GF-D8 (cell line): ENCODE results near the gene PLD4.
"Not testable (repeated sequence)": the region's sequence is repeated elsewhere in the genome, so short reads cannot be mapped to it uniquely, and the experiment has no call there.

Source experiments
- DNase-seq: peaks from one replicate; lab custom pipeline; 2025; lab: John Stamatoyannopoulos, UW

Gene PLD4

GRCh38 chr14:104885973-104886689 lies 38.5 kb upstream of the PLD4 start:
- DNase-seq, result no peak

DNA sequence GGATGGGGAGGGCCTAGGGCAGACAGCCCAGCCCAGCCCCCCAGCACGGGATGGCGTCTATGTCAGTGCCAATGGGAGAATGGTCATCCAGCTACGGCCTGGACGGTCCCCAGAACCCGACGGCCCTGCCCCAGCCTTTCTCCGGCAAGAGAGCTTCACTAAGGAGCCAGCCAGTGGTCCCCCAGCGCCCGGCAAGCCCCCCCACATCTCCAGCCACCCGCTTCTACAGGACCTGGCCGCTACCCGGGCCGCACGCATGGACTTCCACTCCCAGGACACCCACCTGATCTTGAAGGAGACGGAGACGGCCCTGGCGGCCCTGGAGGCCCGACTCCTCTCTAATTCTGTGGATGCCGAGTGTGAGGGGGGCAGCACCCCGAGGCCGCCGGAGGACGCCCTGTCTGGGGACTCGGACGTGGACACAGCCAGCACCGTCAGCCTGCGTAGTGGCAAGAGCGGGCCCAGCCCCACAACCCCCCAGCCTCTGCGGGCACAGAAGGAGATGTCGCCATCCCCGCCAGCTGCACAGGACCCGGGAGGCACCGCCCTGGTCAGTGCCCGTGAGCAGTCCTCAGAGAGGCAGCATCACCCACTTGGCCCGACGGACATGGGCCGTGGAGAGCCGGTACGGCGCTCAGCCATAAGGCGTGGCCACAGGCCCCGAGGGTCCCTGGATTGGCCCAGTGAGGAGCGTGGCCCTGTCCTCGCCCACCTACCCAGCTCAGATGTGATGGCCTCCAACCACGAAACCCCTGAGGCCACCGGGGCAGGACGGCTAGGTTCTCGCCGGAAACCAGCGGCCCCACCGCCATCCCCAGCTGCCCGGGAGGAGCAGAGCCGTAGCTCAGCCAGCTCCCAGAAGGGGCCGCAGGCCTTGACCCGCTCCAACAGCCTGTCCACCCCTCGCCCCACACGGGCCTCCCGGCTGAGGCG lies 37.7 kb upstream of the PLD4 start:
- no peak for DNase-seq

GRCh38 chr14:104887623-104888488 lies 36.8 kb upstream of the PLD4 start:
- no peak for DNase-seq

GRCh38 chr14:104888489-104889374 lies 35.9 kb upstream of the PLD4 start:
- DNase-seq, result no peak

GRCh38 chr14:104889375-104889757 lies 35.3 kb upstream of the PLD4 start:
- no peak for DNase-seq

DNA sequence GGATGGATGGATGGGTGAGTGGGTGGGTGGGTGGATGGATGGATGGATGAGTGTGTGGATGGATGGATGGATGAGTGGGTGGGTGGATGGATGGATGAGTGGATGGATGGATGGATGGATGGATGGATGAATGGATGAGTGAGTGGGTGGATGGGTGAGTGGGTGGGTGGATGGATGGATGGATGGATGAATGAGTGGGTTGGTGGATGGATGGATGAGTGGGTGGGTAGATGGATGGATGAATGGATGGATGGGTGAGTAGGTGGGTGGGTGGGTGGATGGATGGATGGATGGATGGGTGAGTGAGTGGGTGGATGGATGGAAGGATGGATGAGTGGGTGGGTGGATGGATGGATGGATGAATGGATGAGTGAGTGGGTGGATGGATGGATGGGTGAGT lies 34.4 kb upstream of the PLD4 start:
- DNase-seq, result not testable (repeated sequence)

GRCh38 chr14:104891121-104891551 lies 33.5 kb upstream of the PLD4 start:
- no peak for DNase-seq

- DNase-seq, result no peak
These were observed 32.8 kb upstream of the PLD4 start for GRCh38 chr14:104891664-104892530.

DNA sequence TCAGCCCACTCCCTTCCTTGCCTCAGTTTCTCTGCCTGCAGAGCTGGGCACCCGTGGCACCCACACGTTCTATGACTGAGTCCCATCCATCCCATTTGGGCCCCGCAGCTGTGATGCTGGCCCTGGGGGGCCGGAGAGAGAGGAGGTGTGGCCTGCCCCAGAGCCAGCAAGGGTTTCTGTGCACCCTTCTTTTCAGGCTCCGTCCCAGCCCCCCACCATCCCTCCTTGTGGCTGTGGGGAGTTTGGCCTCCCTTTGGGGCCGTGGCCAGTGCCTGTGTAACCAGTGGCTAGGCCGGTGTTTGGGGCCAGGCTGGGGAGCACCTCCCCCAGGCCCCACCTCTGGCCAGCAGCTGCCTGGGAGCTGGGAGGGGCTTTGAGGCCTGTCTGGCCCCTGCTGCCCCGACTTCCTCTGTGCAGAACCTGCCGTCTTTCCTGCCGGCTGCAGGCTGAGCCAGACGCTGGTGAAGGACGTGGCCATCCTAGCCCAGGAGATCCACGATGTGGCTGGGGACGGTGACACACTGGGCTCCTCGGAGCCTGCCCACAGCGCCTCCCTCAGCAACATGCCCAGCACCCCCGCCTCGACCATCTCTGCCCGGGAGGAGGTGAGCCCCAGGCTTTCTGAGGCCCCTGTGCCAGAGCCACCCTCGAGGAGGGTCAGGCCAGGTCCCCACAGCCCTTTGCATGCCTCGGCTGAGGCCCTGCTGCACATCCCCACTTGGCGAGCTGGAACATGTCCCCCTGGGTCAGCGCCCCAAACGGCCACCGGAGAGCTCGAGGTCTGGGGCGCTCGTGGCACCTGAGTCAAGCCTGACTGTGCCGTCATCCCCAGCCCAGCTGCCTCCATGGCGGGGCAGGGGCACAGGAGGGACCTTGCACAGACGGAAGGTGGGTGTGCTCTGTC lies 31.9 kb upstream of the PLD4 start:
- DNase-seq, result no peak

GRCh38 chr14:104893435-104894207 lies 31.1 kb upstream of the PLD4 start:
- DNase-seq, result no peak

DNA sequence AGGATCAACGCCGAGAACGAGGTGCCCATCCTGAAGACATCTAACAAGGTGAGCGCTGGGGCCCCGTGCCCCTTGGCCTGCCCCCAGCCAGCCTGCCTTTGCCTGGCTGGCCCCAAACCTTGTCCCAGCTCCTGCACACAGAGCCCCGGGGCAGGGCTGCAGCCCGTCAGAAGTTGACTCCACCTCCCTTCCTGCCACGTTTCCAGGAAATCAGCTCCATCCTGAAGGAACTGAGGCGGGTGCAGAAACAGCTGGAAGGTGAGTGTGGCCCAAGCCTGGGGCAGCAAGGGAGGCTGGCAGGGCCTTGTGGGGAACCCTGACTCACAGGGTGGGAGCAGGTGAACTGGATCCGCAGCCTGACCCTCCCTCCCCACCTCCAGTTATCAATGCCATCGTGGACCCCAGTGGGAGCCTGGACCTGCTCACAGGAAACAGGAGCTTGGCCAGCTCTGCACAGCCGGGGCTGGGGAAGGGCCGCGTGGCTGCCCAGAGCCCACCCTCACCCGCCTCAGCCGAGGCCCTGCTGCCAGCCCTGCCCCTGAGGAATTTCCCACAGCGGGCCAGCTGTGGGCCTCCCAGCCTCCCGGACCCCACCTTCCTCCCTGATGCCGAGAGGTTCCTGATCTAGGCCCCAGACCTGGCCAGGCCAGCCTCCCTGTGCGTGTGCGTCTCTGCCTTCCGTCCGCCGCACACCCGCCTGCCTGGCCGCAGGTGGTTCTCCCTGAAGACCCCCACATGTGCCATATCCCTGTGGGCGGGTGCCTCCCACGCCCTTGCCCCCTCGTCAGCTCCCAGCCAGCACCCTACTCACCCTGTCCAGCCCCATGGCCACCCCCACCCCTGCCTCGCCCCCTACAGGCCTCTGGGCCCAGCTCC lies 30.1 kb upstream of the PLD4 start:
- no peak for DNase-seq

DNA sequence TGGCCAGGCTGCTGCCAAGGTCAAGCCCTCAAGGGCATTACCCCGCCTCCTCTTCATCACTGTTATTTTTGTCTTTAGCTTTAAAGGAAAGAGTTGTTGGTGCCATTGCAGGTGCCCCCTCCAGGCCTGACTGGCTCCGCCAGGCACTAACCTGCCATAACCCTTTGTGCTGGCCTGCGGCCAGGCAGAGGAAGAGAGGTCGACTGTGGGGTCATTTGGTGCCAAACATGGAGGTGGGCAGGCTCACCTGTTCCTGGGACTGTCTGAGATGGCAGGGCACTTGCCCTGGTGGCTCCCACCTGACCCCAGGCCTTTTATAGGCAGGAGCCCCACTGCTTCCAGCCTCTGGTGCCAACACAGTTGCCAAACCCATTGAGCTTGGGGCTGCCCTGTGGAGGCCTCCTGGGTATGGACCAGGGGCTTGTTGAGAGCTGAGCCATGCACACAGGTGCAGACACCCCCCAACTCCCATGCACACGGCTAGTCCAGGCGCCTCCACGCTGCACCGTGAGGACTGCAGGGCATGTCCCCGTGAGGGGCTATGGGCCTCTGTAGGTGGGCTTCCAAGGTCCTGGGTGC lies 29.4 kb upstream of the PLD4 start:
- no peak for DNase-seq

GRCh38 chr14:104895786-104896661 lies 28.7 kb upstream of the PLD4 start:
- no peak for DNase-seq

DNA sequence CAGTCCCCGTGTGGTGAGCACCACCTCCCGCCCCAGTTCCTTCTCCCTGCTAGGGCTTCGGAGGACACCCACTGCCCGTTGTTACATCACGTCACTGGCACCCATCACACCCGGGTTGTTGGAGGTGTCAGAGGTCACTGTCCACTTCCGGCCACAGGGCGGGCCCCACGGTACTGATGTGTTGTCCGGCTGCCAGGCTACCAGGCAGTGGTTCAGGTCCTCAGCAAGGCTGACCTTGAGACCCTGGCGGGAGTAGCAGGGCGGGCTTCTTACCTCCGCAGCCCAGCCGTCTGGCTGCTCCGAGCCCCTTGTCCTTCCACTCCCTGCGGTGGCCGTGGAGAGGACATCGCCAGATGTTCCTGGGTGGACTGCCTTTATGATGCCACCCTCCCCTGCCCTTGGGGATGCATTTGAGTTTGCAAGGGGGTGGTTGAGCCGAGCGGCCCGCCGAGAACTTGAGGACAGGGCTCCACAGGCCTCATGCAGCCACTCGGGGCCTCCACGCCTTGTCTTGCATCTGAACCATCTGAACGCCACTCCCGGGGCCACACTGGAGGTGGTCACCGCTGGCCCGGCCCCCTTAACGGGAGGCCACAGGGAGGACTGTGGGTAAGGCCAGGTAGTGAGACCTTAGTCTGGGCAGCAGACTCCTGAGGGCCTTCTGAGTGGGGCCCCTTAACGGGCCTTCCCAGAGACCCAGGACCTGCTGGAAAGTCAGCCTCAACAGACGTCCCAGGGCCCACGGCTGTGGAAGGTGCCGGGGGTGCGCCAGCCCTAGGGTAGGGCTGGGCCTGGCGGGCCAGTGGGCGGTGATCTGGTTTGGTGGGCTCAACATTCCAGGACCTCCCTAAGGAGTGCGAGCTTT lies 27.1 kb upstream of the PLD4 start:
- no peak for DNase-seq

DNA sequence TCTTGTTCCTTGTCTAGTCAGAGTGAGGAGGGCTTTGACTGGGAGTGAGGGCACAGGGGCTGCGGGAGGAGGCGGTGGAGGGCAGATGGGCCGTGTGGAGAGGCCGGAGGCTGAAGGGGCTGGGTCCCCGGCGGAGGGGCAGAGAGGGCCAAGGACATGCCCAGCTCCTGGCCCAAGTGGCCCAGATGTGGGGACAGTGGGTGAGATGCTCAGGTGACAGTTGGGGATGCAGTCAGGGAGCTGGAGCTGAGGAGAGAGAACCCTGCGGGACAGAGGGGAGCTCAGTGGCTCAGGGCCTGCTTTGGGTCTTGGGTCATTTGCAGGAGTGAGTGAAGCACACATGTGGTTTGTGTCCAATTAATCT lies 26.5 kb upstream of the PLD4 start:
- DNase-seq, result no peak
